HG03457 (cell line): Measurements from ENCODE around the gene R3HDM2.
"Not testable (repeated sequence)": the region's sequence is repeated elsewhere in the genome, so short reads cannot be mapped to it uniquely, and the experiment has no call there.

Source experiments
- ATAC-seq: cut with Tn5 transposase; IDR thresholded peaks from one replicate; pipeline ENCODE4 v1.9.1; 2021; ENCODE audit warnings: moderate number of reproducible peaks; ENCODE audit not compliant: unreplicated experiment

R3HDM2 gene

GRCh38 chr12:57454213-57454565 lies 23.3 kb upstream of the R3HDM2 start:
- no peak for ATAC-seq

- no peak for ATAC-seq
These were observed 22.2 kb upstream of the R3HDM2 start for GRCh38 chr12:57452937-57453509.

- ATAC-seq: no peak
These were observed 21.5 kb upstream of the R3HDM2 start for GRCh38 chr12:57452181-57452936.

GRCh38 chr12:57451233-57451778 lies 20.5 kb upstream of the R3HDM2 start:
- no peak for ATAC-seq

- no peak for ATAC-seq
These were observed 19.2 kb upstream of the R3HDM2 start for GRCh38 chr12:57450057-57450456.

- ATAC-seq: no peak
These were observed 18.5 kb upstream of the R3HDM2 start for GRCh38 chr12:57449375-57449774.

- no peak for ATAC-seq
These were observed 17.8 kb upstream of the R3HDM2 start for GRCh38 chr12:57448669-57449068.

- no peak for ATAC-seq
These were observed 15.6 kb upstream of the R3HDM2 start for GRCh38 chr12:57446292-57446960.

GRCh38 chr12:57444744-57445143 lies 13.9 kb upstream of the R3HDM2 start:
- ATAC-seq: no peak

- ATAC-seq: not testable (repeated sequence)
These were observed 13.5 kb upstream of the R3HDM2 start for GRCh38 chr12:57444337-57444736.

- no peak for ATAC-seq
These were observed 11.1 kb upstream of the R3HDM2 start for GRCh38 chr12:57441846-57442427.

GRCh38 chr12:57441393-57441792 lies 10.6 kb upstream of the R3HDM2 start:
- ATAC-seq: not testable (repeated sequence)

GRCh38 chr12:57439762-57440266 lies 9.0 kb upstream of the R3HDM2 start:
- ATAC-seq: no peak

GRCh38 chr12:57438400-57438799 lies 7.6 kb upstream of the R3HDM2 start:
- no peak for ATAC-seq

GRCh38 chr12:57435293-57435692 lies 4.5 kb upstream of the R3HDM2 start:
- no peak for ATAC-seq

- no peak for ATAC-seq
These were observed 3.8 kb upstream of the R3HDM2 start, which contains the start of gene INHBC for GRCh38 chr12:57434517-57435223. TSS of gene INHBC (plus strand) at chr12:57434784. CDS start at chr12:57434887, 103 bp downstream.

GRCh38 chr12:57433370-57433769 lies 2.5 kb upstream of the R3HDM2 start:
- ATAC-seq: no peak

GRCh38 chr12:57431654-57432188 lies 878 bp upstream of the R3HDM2 start:
- no peak for ATAC-seq

- peak; percentile 39 for ATAC-seq
These were observed 522 bp downstream of the R3HDM2 start for GRCh38 chr12:57430112-57430930.
